MM.1S (cell line): ENCODE measurements around the gene RPL27A.

Experiments
- EZH2 ChIP-seq: fragments of 300-600 bp; sonication (generic); optimal IDR thresholded peaks from 2 replicates; pipeline ENCODE3; 2017; ENCODE audit warnings: low read depth, mild to moderate bottlenecking, antibody characterized with exemption, low read length, mixed read lengths
- EZH2phosphoT487 ChIP-seq: fragments of 300-600 bp; sonication (generic); IDR thresholded peaks from 2 replicates; pipeline ENCODE4 v1.6.1; 2018; ENCODE audit warnings: antibody characterized with exemption, low read length
- TF ChIP-seq, protein P1 (sequence below): fragments of 300-600 bp; sonication (generic); IDR thresholded peaks from 2 replicates; pipeline ENCODE4 v1.5.1; 2016; ENCODE audit warnings: antibody characterized with exemption, low read length, mixed read lengths

DNA sequence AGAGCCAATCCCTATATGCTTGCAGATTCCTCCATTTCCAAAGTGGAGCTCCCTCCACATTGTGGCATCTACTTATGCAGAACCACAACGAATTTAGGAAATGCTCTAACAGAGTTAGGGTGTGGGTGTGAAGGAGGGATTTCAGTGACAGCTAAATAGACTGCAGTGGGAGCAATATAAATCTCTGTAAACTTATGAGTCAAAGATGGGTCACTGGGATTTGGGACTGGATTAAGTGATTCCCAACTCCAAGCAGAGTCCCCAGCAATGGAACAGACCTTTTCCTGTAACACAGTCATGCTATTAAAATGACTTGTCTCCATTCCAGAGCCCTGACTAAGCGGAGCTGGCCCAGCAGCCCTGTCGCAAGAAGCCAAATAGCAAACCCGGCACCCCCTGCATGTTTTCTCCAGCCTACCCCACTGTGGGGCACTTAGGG, 36.6 kb downstream of the RPL27A start:
- TF ChIP-seq, protein P1, sequence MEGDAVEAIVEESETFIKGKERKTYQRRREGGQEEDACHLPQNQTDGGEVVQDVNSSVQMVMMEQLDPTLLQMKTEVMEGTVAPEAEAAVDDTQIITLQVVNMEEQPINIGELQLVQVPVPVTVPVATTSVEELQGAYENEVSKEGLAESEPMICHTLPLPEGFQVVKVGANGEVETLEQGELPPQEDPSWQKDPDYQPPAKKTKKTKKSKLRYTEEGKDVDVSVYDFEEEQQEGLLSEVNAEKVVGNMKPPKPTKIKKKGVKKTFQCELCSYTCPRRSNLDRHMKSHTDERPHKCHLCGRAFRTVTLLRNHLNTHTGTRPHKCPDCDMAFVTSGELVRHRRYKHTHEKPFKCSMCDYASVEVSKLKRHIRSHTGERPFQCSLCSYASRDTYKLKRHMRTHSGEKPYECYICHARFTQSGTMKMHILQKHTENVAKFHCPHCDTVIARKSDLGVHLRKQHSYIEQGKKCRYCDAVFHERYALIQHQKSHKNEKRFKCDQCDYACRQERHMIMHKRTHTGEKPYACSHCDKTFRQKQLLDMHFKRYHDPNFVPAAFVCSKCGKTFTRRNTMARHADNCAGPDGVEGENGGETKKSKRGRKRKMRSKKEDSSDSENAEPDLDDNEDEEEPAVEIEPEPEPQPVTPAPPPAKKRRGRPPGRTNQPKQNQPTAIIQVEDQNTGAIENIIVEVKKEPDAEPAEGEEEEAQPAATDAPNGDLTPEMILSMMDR = no peak
- TF ChIP-seq EZH2phosphoT487 = no peak
- TF ChIP-seq EZH2 = no peak
